Stomach (tissue), 4 donors: Measurements from ENCODE around the gene CDSN.

ENCODE experiments used
- CTCF ChIP-seq, 7 experiments: fragments of 450-650 bp in 4 of 7; fragments of 200-600 bp in 3 of 7; sonication (generic) in 3 of 7; IDR thresholded peaks; one replicate each; pipeline ENCODE4 v1.5.1; 2016 to 2019; ENCODE audit warnings: antibody characterized with exemption in 7 of 7, control low read depth in 2 of 7, mild to moderate bottlenecking in 1 of 7
- EP300 ChIP-seq: sonication (generic); formaldehyde crosslinking; IDR thresholded peaks from one replicate; pipeline ENCODE4 v1.6.1; 2017; ENCODE audit warnings: antibody characterized with exemption
- POLR2A ChIP-seq, 4 donors: fragments of 450-650 bp; IDR thresholded peaks; one replicate each; pipeline ENCODE4 v1.6.1; 2016; ENCODE audit warnings: antibody characterized with exemption in 4 of 4, control low read depth in 2 of 4, mild to moderate bottlenecking in 1 of 4, moderate library complexity in 1 of 4

- no peak for TF ChIP-seq CTCF (IDR thresholded peaks at IDR 0.05)
- no peak for TF ChIP-seq POLR2A (IDR thresholded peaks at IDR 0.05)
- TF ChIP-seq EP300 = no peak
Observed at GRCh38 chr6:31162463-31163165, 42.4 kb upstream of the CDSN start.
